Neural progenitor cell (in vitro differentiated cells): ENCODE results near the gene CAV1. TPM values are rescaled to one million over a fixed set of nuclear protein-coding genes. Genes with fewer than 3 reads are reported as not detected.

Source experiments
- DNase-seq: peaks from one replicate; pipeline ENCODE4 v3.0.0-alpha.2; 2016; ENCODE audit warnings: low spot score
- H2AFZ ChIP-seq: fragments of 200-600 bp; sonication (generic); replicated peaks from 2 replicates; pipeline ENCODE4 v1.6.1; 2016; ENCODE audit warnings: antibody characterized with exemption
- H3F3A ChIP-seq: fragments of 200-600 bp; sonication (generic); 2 replicates; pipeline ENCODE4 v1.6.1; 2016; ENCODE audit warnings: antibody characterized with exemption, low read depth
- H3K27ac ChIP-seq: fragments of 200-600 bp; sonication (generic); 2 replicates; pipeline ENCODE4 v1.5.1; 2016; ENCODE audit warnings: mild to moderate bottlenecking
- H3K27me3 ChIP-seq: fragments of 200-600 bp; sonication (generic); 2 replicates; pipeline ENCODE4 v1.6.1; 2016; ENCODE audit warnings: mild to moderate bottlenecking, moderate library complexity
- H3K36me3 ChIP-seq: fragments of 200-600 bp; sonication (generic); 2 replicates; pipeline ENCODE4 v1.5.1; 2016
- H3K4me1 ChIP-seq: fragments of 200-600 bp; sonication (generic); 2 replicates; pipeline ENCODE4 v1.6.1; 2016; ENCODE audit warnings: mixed run types
- H3K4me2 ChIP-seq: fragments of 200-600 bp; sonication (generic); 2 replicates; pipeline ENCODE4 v1.6.1; 2016
- H3K4me3 ChIP-seq: fragments of 200-600 bp; sonication (generic); 2 replicates; pipeline ENCODE4 v1.5.1; 2016
- H3K79me2 ChIP-seq: fragments of 200-600 bp; sonication (generic); 2 replicates; pipeline ENCODE4 v1.6.1; 2016; ENCODE audit warnings: low read depth
- H3K9ac ChIP-seq: fragments of 200-600 bp; sonication (generic); 2 replicates; pipeline ENCODE4 v1.6.1; 2016
- H3K9me3 ChIP-seq: fragments of 200-600 bp; sonication (generic); 2 replicates; pipeline ENCODE4 v1.5.1; 2016; ENCODE audit warnings: low read depth
- H4K20me1 ChIP-seq: fragments of 200-600 bp; sonication (generic); 2 replicates; pipeline ENCODE4 v1.6.1; 2016; ENCODE audit warnings: low read depth
- H3K27ac Mint-ChIP-seq: 3 replicates; pipeline ENCODE4 v1.8.0; 2021; ENCODE audit warnings: mixed read lengths
- H3K27me3 Mint-ChIP-seq: 2 replicates; pipeline ENCODE4 v1.8.0; 2022; ENCODE audit warnings: low read depth, mild to moderate bottlenecking, inconsistent platforms, moderate library complexity, mixed read lengths; ENCODE audit not compliant: insufficient read depth
- H3K36me3 Mint-ChIP-seq: 3 replicates; pipeline ENCODE4 v1.8.0; 2021; ENCODE audit warnings: mixed read lengths
- H3K4me1 Mint-ChIP-seq: 3 replicates; pipeline ENCODE4 v1.8.0; 2021; ENCODE audit warnings: mixed read lengths
- H3K4me3 Mint-ChIP-seq: 3 replicates; pipeline ENCODE4 v1.8.0; 2021; ENCODE audit warnings: mild to moderate bottlenecking, moderate library complexity, mixed read lengths
- H3K9me3 Mint-ChIP-seq: 3 replicates; pipeline ENCODE4 v1.8.0; 2020; ENCODE audit warnings: mixed read lengths
- EZH2 ChIP-seq: fragments of 200-600 bp; sonication (generic); IDR thresholded peaks from 2 replicates; pipeline ENCODE4 v1.6.1; 2017; ENCODE audit warnings: antibody characterized with exemption, mild to moderate bottlenecking, moderate library complexity
- EZH2phosphoT487 ChIP-seq: fragments of 200-600 bp; sonication (generic); IDR thresholded peaks from 2 replicates; pipeline ENCODE4 v1.6.1; 2017; ENCODE audit warnings: antibody characterized with exemption
- total RNA-seq: library from RNA; depleted of rRNA; stranded (reverse); fragments of >200 nt; gene quantifications from 2 replicates; pipeline ENCODE4 v1.2.3, GENCODE V29; 2015; ENCODE audit warnings: low replicate concordance
- TF ChIP-seq, protein P1 (sequence below): fragments of 200-600 bp; sonication (generic); IDR thresholded peaks from 2 replicates; pipeline ENCODE4 v1.5.1; 2017; ENCODE audit warnings: antibody characterized with exemption, mild to moderate bottlenecking

The CAV1 gene
- total RNA-seq, 1 donor from 2014 or later = 0.19 TPM

DNA sequence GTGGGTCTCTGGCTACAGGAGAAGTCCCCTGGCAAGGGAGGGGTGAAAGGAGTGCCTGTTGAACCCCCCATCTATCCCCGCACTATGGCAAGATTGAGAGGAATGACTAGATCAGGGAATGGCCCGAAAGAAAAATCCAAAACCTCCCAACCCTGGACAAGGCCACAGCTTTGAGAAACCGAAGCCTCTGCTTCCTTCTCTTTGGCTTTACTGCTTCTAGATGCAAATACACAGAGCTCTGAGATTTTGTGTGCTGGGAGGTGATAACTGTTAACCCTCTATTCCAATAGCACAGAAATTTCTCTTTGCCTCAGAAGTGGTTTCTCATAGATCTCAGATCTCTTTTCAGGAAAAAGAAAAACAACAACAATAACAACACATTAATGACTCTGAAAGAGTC, 15.0 kb downstream of the CAV1 start:
- no peaks in the 10 kb centered on the region for H3K79me2 ChIP-seq
- no peak overlapping the region for H3K9ac ChIP-seq

DNA sequence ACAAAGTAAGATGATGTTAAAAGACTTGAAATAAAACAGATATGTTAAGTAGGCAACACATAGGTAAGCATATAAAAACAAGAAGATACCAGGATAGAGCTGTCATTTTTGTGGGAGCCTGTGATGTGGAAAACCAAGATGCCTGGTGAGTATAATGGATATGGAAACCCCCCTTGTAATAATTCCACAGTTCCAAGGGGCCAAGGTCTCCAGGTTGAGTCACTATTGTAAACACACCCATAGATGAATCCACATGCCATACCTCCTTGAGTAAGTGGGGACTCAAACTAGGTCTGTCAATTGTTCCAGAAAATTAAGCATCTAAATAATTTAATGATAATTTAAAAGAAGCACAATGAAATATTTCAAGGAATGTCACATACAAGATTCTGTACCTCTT, 15.9 kb downstream of the CAV1 start:
- no peaks in the 10 kb centered on the region for H3K79me2 ChIP-seq
- no peak overlapping the region for H2AFZ ChIP-seq
- H4K20me1 ChIP-seq = no peaks in the 10 kb centered on the region
- no peaks in the 10 kb centered on the region for H3F3A ChIP-seq
- no peak overlapping the region for H3K27ac ChIP-seq
- no peaks in the 10 kb centered on the region for H3K27me3 ChIP-seq
- H3K4me2 ChIP-seq = no peak overlapping the region
- Mint-ChIP-seq H3K36me3 (peaks cover 2% of the 10 kb centered on the region), H3K27ac (no peak overlapping the region), H3K9me3 (no peaks in the 10 kb centered on the region), H3K4me3 (no peak overlapping the region), H3K4me1 (no peaks in the 10 kb centered on the region), H3K27me3 (no peaks in the 10 kb centered on the region)
- no peak overlapping the region for H3K9ac ChIP-seq
- H3K4me1 ChIP-seq = no peaks in the 10 kb centered on the region
- TF ChIP-seq EZH2 = no peak
- no peaks in the 10 kb centered on the region for H3K36me3 ChIP-seq
- DNase-seq = no peak
- no peak overlapping the region for H3K4me3 ChIP-seq
- H3K9me3 ChIP-seq = no peaks in the 10 kb centered on the region

More for the DNA sequence above, 15.0 kb downstream of the CAV1 start:
- Mint-ChIP-seq H3K4me1 (no peaks in the 10 kb centered on the region), H3K27me3 (no peaks in the 10 kb centered on the region), H3K36me3 (peaks cover 2% of the 10 kb centered on the region), H3K9me3 (no peaks in the 10 kb centered on the region), H3K27ac (no peak overlapping the region), H3K4me3 (no peak overlapping the region)
- DNase-seq = no peak
- Histone ChIP-seq H3K4me1 (no peaks in the 10 kb centered on the region), H3F3A (no peaks in the 10 kb centered on the region), H3K36me3 (no peaks in the 10 kb centered on the region), H3K27me3 (no peaks in the 10 kb centered on the region), H3K4me3 (no peak overlapping the region), H3K4me2 (no peak overlapping the region), H2AFZ (no peak overlapping the region), H3K9me3 (no peaks in the 10 kb centered on the region), H4K20me1 (no peaks in the 10 kb centered on the region), H3K27ac (no peak overlapping the region)
- no peak for TF ChIP-seq EZH2phosphoT487

DNA sequence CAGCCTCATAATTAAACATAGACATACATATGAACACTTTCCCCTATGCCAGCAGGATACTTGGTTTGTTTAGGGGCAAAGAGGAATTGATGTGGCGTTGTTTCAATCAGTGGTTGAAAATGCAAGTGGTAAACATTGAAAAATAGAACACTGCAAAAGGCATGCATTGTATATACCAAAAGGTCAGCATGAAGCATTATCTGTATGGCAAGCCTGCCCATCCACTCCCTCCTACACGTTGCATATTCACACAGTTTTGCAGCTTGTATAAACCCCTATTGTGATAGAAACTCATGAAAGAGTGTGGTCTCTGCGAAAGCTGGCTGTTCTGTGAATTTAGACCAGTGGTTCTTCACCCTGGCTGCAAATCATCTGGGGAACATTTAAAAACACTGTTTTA, 17.1 kb downstream of the CAV1 start:
- H3K4me2 ChIP-seq = no peak overlapping the region
- no peaks in the 10 kb centered on the region for H3K4me1 ChIP-seq
- no peak for DNase-seq
- Mint-ChIP-seq H3K4me3 (no peak overlapping the region), H3K4me1 (no peaks in the 10 kb centered on the region), H3K36me3 (peaks cover 2% of the 10 kb centered on the region), H3K27me3 (no peaks in the 10 kb centered on the region), H3K27ac (no peak overlapping the region), H3K9me3 (no peaks in the 10 kb centered on the region)
- H3K9me3 ChIP-seq = no peaks in the 10 kb centered on the region
- no peak overlapping the region for H3K9ac ChIP-seq
- no peak overlapping the region for H3K4me3 ChIP-seq
- H3K27ac ChIP-seq = no peak overlapping the region
- H2AFZ ChIP-seq = peak overlapping the region; percentile 27
- TF ChIP-seq EZH2 = no peak
- TF ChIP-seq, protein P1, sequence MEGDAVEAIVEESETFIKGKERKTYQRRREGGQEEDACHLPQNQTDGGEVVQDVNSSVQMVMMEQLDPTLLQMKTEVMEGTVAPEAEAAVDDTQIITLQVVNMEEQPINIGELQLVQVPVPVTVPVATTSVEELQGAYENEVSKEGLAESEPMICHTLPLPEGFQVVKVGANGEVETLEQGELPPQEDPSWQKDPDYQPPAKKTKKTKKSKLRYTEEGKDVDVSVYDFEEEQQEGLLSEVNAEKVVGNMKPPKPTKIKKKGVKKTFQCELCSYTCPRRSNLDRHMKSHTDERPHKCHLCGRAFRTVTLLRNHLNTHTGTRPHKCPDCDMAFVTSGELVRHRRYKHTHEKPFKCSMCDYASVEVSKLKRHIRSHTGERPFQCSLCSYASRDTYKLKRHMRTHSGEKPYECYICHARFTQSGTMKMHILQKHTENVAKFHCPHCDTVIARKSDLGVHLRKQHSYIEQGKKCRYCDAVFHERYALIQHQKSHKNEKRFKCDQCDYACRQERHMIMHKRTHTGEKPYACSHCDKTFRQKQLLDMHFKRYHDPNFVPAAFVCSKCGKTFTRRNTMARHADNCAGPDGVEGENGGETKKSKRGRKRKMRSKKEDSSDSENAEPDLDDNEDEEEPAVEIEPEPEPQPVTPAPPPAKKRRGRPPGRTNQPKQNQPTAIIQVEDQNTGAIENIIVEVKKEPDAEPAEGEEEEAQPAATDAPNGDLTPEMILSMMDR = no peak
- TF ChIP-seq EZH2phosphoT487 = no peak
- no peaks in the 10 kb centered on the region for H3K36me3 ChIP-seq
- no peaks in the 10 kb centered on the region for H3F3A ChIP-seq
- no peaks in the 10 kb centered on the region for H4K20me1 ChIP-seq
- H3K79me2 ChIP-seq = no peaks in the 10 kb centered on the region
- no peaks in the 10 kb centered on the region for H3K27me3 ChIP-seq

DNA sequence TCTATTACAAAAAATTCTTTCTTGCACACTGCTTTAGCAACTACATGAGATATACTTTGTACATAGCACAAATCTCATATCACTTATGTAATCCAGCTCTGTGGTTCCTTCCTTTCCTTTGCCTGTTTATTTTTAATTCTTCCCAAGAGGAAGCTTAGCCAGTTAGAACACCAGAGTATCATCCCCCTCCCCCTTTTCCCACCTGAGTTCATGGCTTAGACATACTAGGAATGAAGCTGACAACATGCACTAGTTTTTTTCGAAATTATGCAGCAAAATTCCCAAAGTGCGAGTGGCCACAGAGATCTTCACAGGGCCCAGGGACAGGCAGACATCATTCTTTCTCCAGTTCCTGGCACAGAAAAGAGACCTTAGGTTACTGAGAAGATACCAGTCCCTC, 17.8 kb downstream of the CAV1 start:
- Mint-ChIP-seq H3K27ac (no peak overlapping the region), H3K4me1 (no peaks in the 10 kb centered on the region), H3K36me3 (peaks cover 2% of the 10 kb centered on the region), H3K9me3 (no peaks in the 10 kb centered on the region), H3K27me3 (no peaks in the 10 kb centered on the region), H3K4me3 (no peak overlapping the region)
- TF ChIP-seq EZH2phosphoT487 (no peak), EZH2 (no peak)
- TF ChIP-seq, protein P1 = no peak
- no peaks in the 10 kb centered on the region for H4K20me1 ChIP-seq
- H2AFZ ChIP-seq = no peak overlapping the region
- H3K4me3 ChIP-seq = no peak overlapping the region
- no peaks in the 10 kb centered on the region for H3K9me3 ChIP-seq
- DNase-seq = no peak
- H3F3A ChIP-seq = no peaks in the 10 kb centered on the region
- no peak overlapping the region for H3K4me2 ChIP-seq
- H3K79me2 ChIP-seq = no peaks in the 10 kb centered on the region
- H3K27me3 ChIP-seq = no peaks in the 10 kb centered on the region
- H3K27ac ChIP-seq = no peak overlapping the region
- no peak overlapping the region for H3K9ac ChIP-seq
- H3K4me1 ChIP-seq = no peaks in the 10 kb centered on the region
- no peaks in the 10 kb centered on the region for H3K36me3 ChIP-seq
